HCT116 (cell line): ENCODE measurements around the gene PITRM1. TPM values are rescaled to one million over a fixed set of nuclear protein-coding genes. Genes with fewer than 3 reads are reported as not detected.

Experiments used
- ATAC-seq: fragments of 200-7000 bp; cut with Tn5 transposase; 2 replicates; pipeline ENCODE4 v1.9.1; 2020; ENCODE audit warnings: mild to moderate bottlenecking, moderate library complexity
- BruUV-seq: library from RNA; stranded (reverse); fragments of 400-500 nt; replicated peaks from 2 replicates; lab custom pipeline; 2021; lab: Mats Ljungman, UMichigan
- CTCF ChIA-PET: fragments of 300-600 bp; sonication (Branson Sonifier 250); formaldehyde crosslinking; loops from one replicate; lab custom pipeline; 2021; ENCODE audit warnings: antibody characterized with exemption; lab: Charles Lee
- POLR2A ChIA-PET: fragments of 300-600, 350-600 bp; sonication (Branson Sonifier 250); formaldehyde crosslinking; loops from one replicate; lab custom pipeline; 2021; ENCODE audit warnings: antibody characterized with exemption; lab: Charles Lee
- RAD21 ChIA-PET, 2 experiments: fragments of 300-600 bp; sonication (Branson Sonifier 250); formaldehyde crosslinking; loops; one replicate each; lab custom pipeline; 2023; ENCODE audit warnings: low total read pairs in 2 of 2; ENCODE audit not compliant: uncharacterized antibody in 2 of 2, unreplicated experiment in 2 of 2, low non-redundant PET in 1 of 2; lab: Charles Lee
- DNase-seq: peaks from one replicate; pipeline ENCODE4 v3.0.0-alpha.2; 2010; ENCODE audit warnings: low read depth, low spot score
- H2AFZ ChIP-seq: fragments of 200-600 bp; shearing (Covaris generic), sonication (generic); 2 replicates; pipeline ENCODE4 v1.6.1; 2017; ENCODE audit warnings: low read depth, mixed run types, mixed read lengths, antibody characterized with exemption, low read length; ENCODE audit not compliant: poor library complexity, severe bottlenecking
- H3K27ac ChIP-seq: 2 replicates; pipeline ENCODE4 v1.5.1; 2012; ENCODE audit warnings: low read depth, low read length
- H3K27me3 ChIP-seq: fragments of 200-600 bp; sonication (generic); 2 replicates; pipeline ENCODE4 v1.6.1; 2016; ENCODE audit warnings: mixed run types, low read length, mixed read lengths; ENCODE audit not compliant: insufficient read depth
- H3K36me3 ChIP-seq, 2 experiments: fragments of 200-500 bp in 1 of 2; fragments of 200-600 bp in 1 of 2; sonication (Bioruptor generic) in 1 of 2; sonication (generic) in 1 of 2; 2 replicates each; pipeline versions ENCODE4 v1.5.1 to v1.6.1; 2014 to 2016; ENCODE audit warnings: low read length in 2 of 2, inconsistent platforms in 1 of 2, mixed read lengths in 1 of 2, mixed run types in 1 of 2; ENCODE audit not compliant: insufficient read depth in 2 of 2, control insufficient read depth in 1 of 2
- H3K4me1 ChIP-seq, 2 experiments: fragments of 200-600 bp in 1 of 2; sonication (generic) in 1 of 2; 2 replicates each; pipeline versions ENCODE4 v1.5.1 to v1.6.1; 2012 to 2017; ENCODE audit warnings: low read length in 2 of 2, inconsistent platforms in 1 of 2, mild to moderate bottlenecking in 1 of 2, mixed read lengths in 1 of 2, mixed run types in 1 of 2, moderate library complexity in 1 of 2; ENCODE audit not compliant: insufficient read depth in 2 of 2, control insufficient read depth in 1 of 2
- H3K4me2 ChIP-seq: fragments of 200-600 bp; sonication (generic); 2 replicates; pipeline ENCODE4 v1.6.1; 2017; ENCODE audit warnings: mixed run types, low read length, mixed read lengths
- H3K4me3 ChIP-seq, 2 experiments: fragments of 200-600 bp in 1 of 2; sonication (generic) in 1 of 2; replicated peaks in 1 of 2; 2 replicates each; pipeline ENCODE4 v1.5.1; 2011 to 2016; ENCODE audit warnings: low read length in 2 of 2, control low read depth in 1 of 2, low read depth in 1 of 2, mild to moderate bottlenecking in 1 of 2, mixed read lengths in 1 of 2, mixed run types in 1 of 2
- H3K79me2 ChIP-seq: fragments of 200-600 bp; sonication (generic); 2 replicates; pipeline ENCODE4 v1.6.1; 2017; ENCODE audit warnings: mild to moderate bottlenecking, mixed run types, low read length, moderate library complexity, mixed read lengths; ENCODE audit not compliant: insufficient read depth
- H3K9ac ChIP-seq: fragments of 200-600 bp; sonication (generic); 2 replicates; pipeline ENCODE4 v1.6.1; 2016; ENCODE audit warnings: low read length, mixed read lengths
- H3K9me2 ChIP-seq: fragments of 200-600 bp; sonication (generic), shearing (Covaris generic); 2 replicates; pipeline ENCODE4 v1.6.1; 2017; ENCODE audit warnings: mixed run types, mild to moderate bottlenecking, moderate library complexity; ENCODE audit not compliant: insufficient read depth
- H3K9me3 ChIP-seq, 2 experiments: fragments of 200-500 bp in 1 of 2; fragments of 200-600 bp in 1 of 2; sonication (Bioruptor generic) in 1 of 2; sonication (generic) in 1 of 2; 2 replicates each; pipeline ENCODE4 v1.6.1; 2014 to 2017; ENCODE audit warnings: low read length in 2 of 2, mixed read lengths in 2 of 2, inconsistent platforms in 1 of 2, low read depth in 1 of 2, mild to moderate bottlenecking in 1 of 2, mixed run types in 1 of 2, moderate library complexity in 1 of 2; ENCODE audit not compliant: control insufficient read depth in 1 of 2, insufficient read depth in 1 of 2
- H4K20me1 ChIP-seq: fragments of 200-600 bp; sonication (generic), shearing (Covaris generic); 2 replicates; pipeline ENCODE4 v1.6.1; 2017; ENCODE audit warnings: mixed run types, mild to moderate bottlenecking, moderate library complexity; ENCODE audit not compliant: insufficient read depth
- CBX3 ChIP-seq: IDR thresholded peaks from 2 replicates; pipeline ENCODE4 v1.6.1; 2012; ENCODE audit warnings: low read depth
- CEBPB ChIP-seq: IDR thresholded peaks from 2 replicates; pipeline ENCODE4 v1.6.1; 2012; ENCODE audit warnings: low read depth
- EZH2phosphoT487 ChIP-seq: fragments of 200-600 bp; IDR thresholded peaks from 2 replicates; pipeline ENCODE4 v1.6.1; 2018; ENCODE audit warnings: antibody characterized with exemption, borderline replicate concordance
- POLR2AphosphoS5 ChIP-seq: IDR thresholded peaks from 2 replicates; pipeline ENCODE4 v1.6.1; 2011; ENCODE audit warnings: mild to moderate bottlenecking, low read depth, low read length, moderate library complexity
- RAD21 ChIP-seq: IDR thresholded peaks from 2 replicates; pipeline ENCODE4 v1.6.1; 2012; ENCODE audit warnings: low read depth, mild to moderate bottlenecking
- ZNF274 ChIP-seq: fragments of 200-500 bp; sonication (Bioruptor generic); IDR thresholded peaks from 2 replicates; pipeline ENCODE4 v1.6.1; 2014; ENCODE audit warnings: mild to moderate bottlenecking, low read depth, low read length, inconsistent platforms
- intact Hi-C: fragments of 100-400 bp; cut with micrococcal nuclease; formaldehyde crosslinking; loops from 2 replicates; pipeline ENCODE4 v1.10.0; 2022
- total RNA-seq: library from RNA; stranded (reverse); gene quantifications from one replicate; pipeline ENCODE4 v1.2.1, GENCODE V29; 2021; ENCODE audit not compliant: unreplicated experiment
- TF ChIP-seq, protein P1 (sequence below): IDR thresholded peaks from 2 replicates; pipeline ENCODE4 v1.6.1; 2012
- TF ChIP-seq, protein P2 (sequence below): IDR thresholded peaks from 2 replicates; pipeline ENCODE4 v1.6.1; 2012

Gene PITRM1
- total RNA-seq, 1 experiment from 2014 or later: 59.5 TPM

DNA sequence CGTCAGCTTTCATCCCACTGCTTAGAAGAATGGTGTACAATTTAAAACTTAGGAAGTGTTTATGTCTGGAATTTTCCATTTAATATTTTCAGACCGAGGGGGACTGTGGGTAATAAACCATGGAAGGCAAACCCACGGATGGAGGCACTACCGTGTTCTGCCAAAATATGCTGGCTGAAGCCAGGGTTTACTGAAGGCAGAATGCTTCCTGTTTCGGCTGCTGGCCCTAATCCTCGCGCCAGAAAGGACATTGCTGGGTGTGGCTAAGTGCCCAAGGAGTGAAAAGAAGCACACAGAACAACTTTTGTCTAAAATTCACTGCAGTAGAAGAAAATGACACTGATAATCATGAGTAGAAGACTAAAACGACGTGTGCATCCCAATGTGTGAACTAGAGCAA lies 32.3 kb downstream of the PITRM1 start:
- H3K4me3 ChIP-seq: no peak overlapping the region
- H3K9me2 ChIP-seq: no peaks in the 10 kb centered on the region
- no peak overlapping the region for H3K9ac ChIP-seq
- H3K4me2 ChIP-seq: no peak overlapping the region
- ChIA-PET RAD21 (no interaction called here), CTCF (no interaction called here)
- H3K79me2 ChIP-seq: no peaks in the 10 kb centered on the region
- no peaks in the 10 kb centered on the region for H3K27me3 ChIP-seq
- no peak for TF ChIP-seq EZH2phosphoT487
- TF ChIP-seq CEBPB: no peak
- TF ChIP-seq RAD21: no peak
- TF ChIP-seq, protein P1, sequence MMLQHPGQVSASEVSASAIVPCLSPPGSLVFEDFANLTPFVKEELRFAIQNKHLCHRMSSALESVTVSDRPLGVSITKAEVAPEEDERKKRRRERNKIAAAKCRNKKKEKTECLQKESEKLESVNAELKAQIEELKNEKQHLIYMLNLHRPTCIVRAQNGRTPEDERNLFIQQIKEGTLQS: no peak
- TF ChIP-seq, protein P2, sequence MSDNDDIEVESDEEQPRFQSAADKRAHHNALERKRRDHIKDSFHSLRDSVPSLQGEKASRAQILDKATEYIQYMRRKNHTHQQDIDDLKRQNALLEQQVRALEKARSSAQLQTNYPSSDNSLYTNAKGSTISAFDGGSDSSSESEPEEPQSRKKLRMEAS: no peak
- TF ChIP-seq, all 23 proteins: peak for 0
- BruUV-seq: no TSS peak
- H3K9me3 ChIP-seq: no peaks in the 10 kb centered on the region
- POLR2A ChIA-PET: no interaction called here
- ATAC-seq: no peak
- H3K4me1 ChIP-seq: no peaks in the 10 kb centered on the region
- no peaks in the 10 kb centered on the region for H4K20me1 ChIP-seq
- no peak for DNase-seq
- no peak overlapping the region for H3K27ac ChIP-seq
- intact Hi-C loops: no loop called here
- no peak overlapping the region for H2AFZ ChIP-seq
- H3K36me3 ChIP-seq: peaks cover 57 to 58% of the 10 kb centered on the region in 2 experiments; a peak in 3 of 4 replicates

DNA sequence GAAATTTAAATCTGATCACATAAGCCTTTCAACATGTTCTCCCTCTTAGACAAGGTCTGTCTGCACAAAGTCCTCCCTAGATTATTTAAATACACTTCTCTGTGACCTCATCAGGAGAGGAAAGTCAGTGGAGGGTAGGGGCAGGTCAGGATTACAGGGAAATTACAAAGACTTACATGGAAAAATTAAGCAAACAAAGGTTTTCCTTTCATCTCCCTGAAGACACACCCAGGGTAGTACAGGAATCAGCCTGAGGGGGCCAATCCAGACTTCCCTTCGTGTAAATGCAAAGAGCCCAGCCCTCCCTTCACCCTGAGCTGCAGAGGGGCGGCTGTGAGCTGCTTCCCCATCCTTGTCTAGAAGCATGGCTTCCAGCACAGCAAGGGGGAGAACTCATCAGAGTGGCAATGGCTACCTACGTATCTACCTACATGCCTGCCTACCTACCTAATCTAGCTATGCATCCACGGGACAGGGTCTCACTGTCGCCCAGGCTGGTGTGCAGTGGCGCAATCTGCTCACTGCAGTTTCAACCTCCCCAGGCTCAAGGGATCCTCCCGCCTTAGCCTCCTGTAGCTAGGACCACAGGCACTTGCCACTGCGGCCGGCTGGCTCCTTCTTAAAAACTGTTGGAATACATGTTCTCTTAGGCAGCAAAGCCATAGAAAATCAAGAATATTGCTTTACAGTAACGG lies 33.2 kb downstream of the PITRM1 start:
- Histone ChIP-seq H3K79me2 (no peaks in the 10 kb centered on the region), H3K27ac (no peak overlapping the region), H3K9me2 (no peaks in the 10 kb centered on the region), H3K9me3 (no peaks in the 10 kb centered on the region), H3K4me1 (no peaks in the 10 kb centered on the region), H2AFZ (no peak overlapping the region), H3K36me3 (peaks cover 56 to 61% of the 10 kb centered on the region in 2 experiments), H3K9ac (no peak overlapping the region), H3K4me2 (no peak overlapping the region), H4K20me1 (no peaks in the 10 kb centered on the region)
- peak; percentile 24; the same call in 1 of the 2 replicates for ATAC-seq
- ChIA-PET RAD21 (no interaction called here), POLR2A (no interaction called here)
- no TSS peak for BruUV-seq
- intact Hi-C loops: no loop called here
- DNase-seq: no peak
- TF ChIP-seq CBX3 (no peak), ZNF274 (no peak), POLR2AphosphoS5 (peak; percentile 33; the same call in 1 of the 2 replicates), CEBPB (no peak)
- TF ChIP-seq, all 23 proteins: peak for 1
- Histone ChIP-seq H3K27me3 (no peaks in the 10 kb centered on the region), H3K4me3 (no peak overlapping the region)
- CTCF ChIA-PET: no interaction called here
